Endothelial cell of umbilical vein (primary cell): ENCODE data around the gene TMEM186. TPM values are rescaled to one million over a fixed set of nuclear protein-coding genes. Genes with fewer than 3 reads are reported as not detected.

ENCODE experiments used
- BruUV-seq: library from RNA; stranded (reverse); fragments of 400-500 nt; replicated peaks from 2 replicates; lab custom pipeline; 2021; lab: Mats Ljungman, UMichigan
- CTCF ChIA-PET: fragments of 300-600, 350-600 bp; sonication (Branson Sonifier 250); formaldehyde crosslinking; loops from one replicate; lab custom pipeline; 2021; ENCODE audit warnings: antibody characterized with exemption, inconsistent platforms; lab: Charles Lee
- POLR2A ChIA-PET: fragments of 300-600, 350-600 bp; sonication (Branson Sonifier 250); formaldehyde crosslinking; loops from one replicate; lab custom pipeline; 2021; ENCODE audit warnings: antibody characterized with exemption, inconsistent platforms; lab: Charles Lee
- DNase-seq: peaks from one replicate; pipeline ENCODE4 v3.0.0-alpha.2; 2011; ENCODE audit warnings: low read depth, low spot score
- FAIRE-seq: peaks from 2 replicates; lab custom pipeline; 2011; peaks lifted over from hg19 to GRCh38; lab: Jason Lieb, UNC
- H2AFZ ChIP-seq: 2 replicates; pipeline ENCODE4 v1.6.0; 2012; ENCODE audit warnings: low read depth, low read length, control low read depth, inconsistent platforms
- H3K27ac ChIP-seq: 2 replicates; pipeline ENCODE4 v1.5.1; 2011; ENCODE audit warnings: low read depth, mild to moderate bottlenecking, control low read depth, low read length, moderate library complexity; ENCODE audit not compliant: insufficient read depth
- H3K27me3 ChIP-seq, 2 experiments: 2 replicates each; pipeline versions ENCODE4 v1.6.0 to v1.6.1; 2011; ENCODE audit warnings: low read length in 2 of 2, mixed read lengths in 1 of 2; ENCODE audit not compliant: control insufficient read depth in 2 of 2, insufficient read depth in 2 of 2
- H3K36me3 ChIP-seq, 2 experiments: 2 replicates in 1 of 2; 3 replicates in 1 of 2; pipeline ENCODE4 v1.5.1; 2011; ENCODE audit warnings: low read length in 2 of 2, mild to moderate bottlenecking in 1 of 2, moderate library complexity in 1 of 2; ENCODE audit not compliant: control insufficient read depth in 2 of 2, insufficient read depth in 2 of 2; ENCODE audit errors: extremely low read depth in 1 of 2
- H3K4me1 ChIP-seq: 3 replicates; pipeline ENCODE4 v1.5.1; 2011; ENCODE audit warnings: mild to moderate bottlenecking, low read length; ENCODE audit not compliant: control insufficient read depth, insufficient read depth; ENCODE audit errors: extremely low read depth
- H3K4me2 ChIP-seq: 2 replicates; pipeline ENCODE4 v1.6.1; 2011; ENCODE audit warnings: low read length, control low read depth, mixed read lengths; ENCODE audit not compliant: insufficient read depth
- H3K4me3 ChIP-seq, 3 experiments: fragments of 200-600 bp in 1 of 3; sonication (generic), shearing (Covaris generic) in 1 of 3; replicated peaks in 1 of 3; 2 replicates each; pipeline ENCODE4 v1.5.1; 2011 to 2016; ENCODE audit warnings: control low read depth in 3 of 3, low read length in 3 of 3, mild to moderate bottlenecking in 2 of 3, inconsistent platforms in 1 of 3, low read depth in 1 of 3, moderate library complexity in 1 of 3; ENCODE audit not compliant: insufficient read depth in 1 of 3
- H3K79me2 ChIP-seq: 2 replicates; pipeline ENCODE4 v1.6.0; 2012; ENCODE audit warnings: low read length, inconsistent platforms; ENCODE audit not compliant: control insufficient read depth, insufficient read depth
- H3K9ac ChIP-seq: replicated peaks from 2 replicates; pipeline ENCODE3; 2011; ENCODE audit warnings: low read length, control low read depth; ENCODE audit not compliant: insufficient read depth; ENCODE audit errors: extremely low read depth
- H3K9me1 ChIP-seq: replicated peaks from 3 replicates; pipeline ENCODE4 v1.6.0; 2011; ENCODE audit warnings: mild to moderate bottlenecking, low read length; ENCODE audit not compliant: control insufficient read depth, insufficient read depth; ENCODE audit errors: extremely low read depth
- H3K9me3 ChIP-seq: replicated peaks from 2 replicates; pipeline ENCODE4 v1.5.1; 2012; ENCODE audit warnings: low read length, inconsistent platforms; ENCODE audit not compliant: control insufficient read depth, insufficient read depth
- H4K20me1 ChIP-seq: replicated peaks from 2 replicates; pipeline ENCODE3; 2011; ENCODE audit warnings: mild to moderate bottlenecking, low read length; ENCODE audit not compliant: control insufficient read depth, insufficient read depth; ENCODE audit errors: extremely low read depth
- CTCF ChIP-seq, 2 donors: IDR thresholded peaks; 1 replicate in 1 of 2; 2 replicates in 1 of 2; pipeline ENCODE4 v1.5.1; 2011; ENCODE audit warnings: low read length in 2 of 2, mild to moderate bottlenecking in 2 of 2, moderate library complexity in 2 of 2, control low read depth in 1 of 2, inconsistent platforms in 1 of 2, low read depth in 1 of 2; ENCODE audit not compliant: insufficient read depth in 1 of 2; ENCODE audit errors: extremely low read depth in 1 of 2
- EZH2 ChIP-seq: IDR thresholded peaks from 2 replicates; pipeline ENCODE4 v1.6.1; 2012; ENCODE audit warnings: borderline replicate concordance, low read depth, mild to moderate bottlenecking, moderate library complexity, low read length, inconsistent platforms; ENCODE audit not compliant: severe bottlenecking
- GATA2 ChIP-seq: IDR thresholded peaks from 2 replicates; pipeline ENCODE4 v1.7.0; 2011; ENCODE audit warnings: low read depth, mild to moderate bottlenecking, moderate library complexity, mixed read lengths, low read length; ENCODE audit not compliant: insufficient read length, insufficient read depth
- JUN ChIP-seq: IDR thresholded peaks from 2 replicates; pipeline ENCODE4 v1.6.1; 2011; ENCODE audit warnings: borderline replicate concordance, low read depth; ENCODE audit not compliant: insufficient read length, insufficient read depth
- MAX ChIP-seq: IDR thresholded peaks from 2 replicates; pipeline ENCODE4 v1.6.1; 2011; ENCODE audit not compliant: insufficient read depth, insufficient read length
- MYC ChIP-seq: IDR thresholded peaks from one replicate; pipeline ENCODE4 v1.6.1; 2011; ENCODE audit warnings: mild to moderate bottlenecking, low read depth, low read length
- POLR2AphosphoS5 ChIP-seq: IDR thresholded peaks from 2 replicates; pipeline ENCODE4 v1.6.1; 2012; ENCODE audit warnings: low read depth, mild to moderate bottlenecking, control low read depth, low read length, moderate library complexity; ENCODE audit not compliant: insufficient read depth
- dilution Hi-C: fragments of 300-500 bp; cut with MboI; formaldehyde crosslinking; loops from one replicate; pipeline ENCODE4 v1.15.0; 2019; ENCODE audit warnings: low sequenced_read_pairs; ENCODE audit not compliant: extremely low pct_ligation_motif_present
- intact Hi-C: fragments of 100-400 bp; cut with micrococcal nuclease; formaldehyde crosslinking; loops from one replicate; pipeline ENCODE4 v1.10.0; 2022
- polyA plus RNA-seq, 4 experiments: library from polyadenylated mRNA; depleted of rRNA in 3 of 4; stranded (reverse) in 3 of 4; unstranded in 1 of 4; fragments of >200 nt; gene quantifications; 2 replicates each; pipeline versions ENCODE4 v1.2.1 to v1.2.3, GENCODE V29; 2011 to 2012; ENCODE audit warnings: missing spikeins in 1 of 4
- total RNA-seq: library from RNA; stranded (reverse); gene quantifications from 2 replicates; pipeline ENCODE4 v1.2.3, GENCODE V29; 2021

TMEM186 gene
- total and polyA plus RNA-seq, 2 donors (not counting 3 experiments of a cell fraction or from before 2014, with no cell fraction given), result 8.0 to 9.6 TPM

- Histone ChIP-seq H4K20me1 (no peaks in the 10 kb centered on the region), H3K4me1 (no peaks in the 10 kb centered on the region), H3K9me1 (no peaks in the 10 kb centered on the region), H3K4me3 (no peak overlapping the region), H3K9me3 (no peaks in the 10 kb centered on the region), H3K27ac (no peak overlapping the region), H2AFZ (no peak overlapping the region), H3K79me2 (no peaks in the 10 kb centered on the region), H3K36me3 (no peaks in the 10 kb centered on the region), H3K27me3 (no peaks in the 10 kb centered on the region), H3K9ac (no peak overlapping the region), H3K4me2 (no peak overlapping the region)
- ChIA-PET POLR2A (no interaction called here), CTCF (no interaction called here)
- TF ChIP-seq MYC (no peak), GATA2 (no peak), POLR2AphosphoS5 (no peak), CTCF (IDR thresholded peaks at IDR 0.05; ENCODE audit: extremely low read depth in 1 of 2, insufficient read depth in 1 of 2, low read depth in 1 of 2, low read length in 2 of 2) (no peak), JUN (no peak), EZH2 (no peak), MAX (no peak)
- BruUV-seq, result no TSS peak
- DNase-seq, result no peak
- FAIRE-seq, result no peak
- intact Hi-C loops, result no loop called here
- dilution Hi-C loops, result no loop called here
Measured at GRCh38 chr16:8767176-8767575, 30.3 kb downstream of the TMEM186 start.
